Endothelial cell (in vitro differentiated cells): Measurements from ENCODE around the gene KCNQ1OT1. TPM values are rescaled to one million over a fixed set of nuclear protein-coding genes. Genes with fewer than 3 reads are reported as not detected.

ENCODE experiments used
- DNase-seq: peaks from one replicate; pipeline ENCODE4 v3.0.0; 2021; ENCODE audit warnings: low spot score
- H3K27ac Mint-ChIP-seq: one replicate; pipeline ENCODE4 v1.8.0; 2021; ENCODE audit warnings: mixed read lengths, inconsistent platforms; ENCODE audit not compliant: unreplicated experiment
- H3K27me3 Mint-ChIP-seq: one replicate; pipeline ENCODE4 v1.8.0; 2021; ENCODE audit warnings: mild to moderate bottlenecking, moderate library complexity, mixed read lengths, inconsistent platforms; ENCODE audit not compliant: unreplicated experiment
- H3K36me3 Mint-ChIP-seq: one replicate; pipeline ENCODE4 v1.8.0; 2021; ENCODE audit warnings: mild to moderate bottlenecking, low read depth, mixed read lengths, inconsistent platforms; ENCODE audit not compliant: unreplicated experiment
- H3K4me1 Mint-ChIP-seq: one replicate; pipeline ENCODE4 v1.8.0; 2021; ENCODE audit warnings: mild to moderate bottlenecking, mixed read lengths, inconsistent platforms; ENCODE audit not compliant: unreplicated experiment
- H3K4me3 Mint-ChIP-seq: one replicate; pipeline ENCODE4 v1.8.0; 2021; ENCODE audit warnings: mild to moderate bottlenecking, mixed read lengths, inconsistent platforms; ENCODE audit not compliant: unreplicated experiment
- H3K9me3 Mint-ChIP-seq: one replicate; pipeline ENCODE4 v1.8.0; 2021; ENCODE audit warnings: mixed read lengths, inconsistent platforms; ENCODE audit not compliant: unreplicated experiment
- total RNA-seq: library from RNA; stranded (reverse); fragmentation: NEBNext Ultra II Directional; extraction: Animal tissue kit (Norgen Biotek cat#: 25700); gene quantifications from one replicate; pipeline ENCODE4 v1.2.1, GENCODE V29; 2021; ENCODE audit not compliant: unreplicated experiment
- TF ChIP-seq, protein P1 (sequence below): fragments of 200-600 bp; sonication (generic); IDR thresholded peaks from one replicate; pipeline ENCODE4 v1.5.0; 2021; ENCODE audit warnings: antibody characterized with exemption; ENCODE audit not compliant: unreplicated experiment

The KCNQ1OT1 gene
- total RNA-seq, 1 donor from 2014 or later = 1.2 TPM

DNA sequence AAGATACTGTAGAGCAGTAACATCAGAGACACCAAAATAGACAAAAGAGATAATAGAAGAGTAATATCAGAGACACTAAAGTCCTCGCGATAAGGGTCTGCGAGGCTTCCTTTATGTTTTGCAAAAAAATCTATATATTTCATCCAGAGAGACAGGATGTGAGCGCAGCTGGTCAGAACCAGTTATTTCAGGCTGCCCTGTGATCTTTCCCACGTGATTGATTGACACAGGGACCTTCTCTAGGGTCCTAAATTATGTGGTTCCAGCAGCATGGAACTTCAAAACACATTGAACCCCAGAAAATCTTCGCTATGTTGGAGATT lies 136.9 kb downstream of the KCNQ1OT1 start:
- TF ChIP-seq, protein P1, sequence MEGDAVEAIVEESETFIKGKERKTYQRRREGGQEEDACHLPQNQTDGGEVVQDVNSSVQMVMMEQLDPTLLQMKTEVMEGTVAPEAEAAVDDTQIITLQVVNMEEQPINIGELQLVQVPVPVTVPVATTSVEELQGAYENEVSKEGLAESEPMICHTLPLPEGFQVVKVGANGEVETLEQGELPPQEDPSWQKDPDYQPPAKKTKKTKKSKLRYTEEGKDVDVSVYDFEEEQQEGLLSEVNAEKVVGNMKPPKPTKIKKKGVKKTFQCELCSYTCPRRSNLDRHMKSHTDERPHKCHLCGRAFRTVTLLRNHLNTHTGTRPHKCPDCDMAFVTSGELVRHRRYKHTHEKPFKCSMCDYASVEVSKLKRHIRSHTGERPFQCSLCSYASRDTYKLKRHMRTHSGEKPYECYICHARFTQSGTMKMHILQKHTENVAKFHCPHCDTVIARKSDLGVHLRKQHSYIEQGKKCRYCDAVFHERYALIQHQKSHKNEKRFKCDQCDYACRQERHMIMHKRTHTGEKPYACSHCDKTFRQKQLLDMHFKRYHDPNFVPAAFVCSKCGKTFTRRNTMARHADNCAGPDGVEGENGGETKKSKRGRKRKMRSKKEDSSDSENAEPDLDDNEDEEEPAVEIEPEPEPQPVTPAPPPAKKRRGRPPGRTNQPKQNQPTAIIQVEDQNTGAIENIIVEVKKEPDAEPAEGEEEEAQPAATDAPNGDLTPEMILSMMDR = no peak
- H3K9me3 Mint-ChIP-seq = no peaks in the 10 kb centered on the region
- no peaks in the 10 kb centered on the region for H3K4me1 Mint-ChIP-seq
- H3K27me3 Mint-ChIP-seq = no peaks in the 10 kb centered on the region
- no peak overlapping the region for H3K27ac Mint-ChIP-seq
- H3K36me3 Mint-ChIP-seq = no peaks in the 10 kb centered on the region
- H3K4me3 Mint-ChIP-seq = no peak overlapping the region
- DNase-seq = no peak

DNA sequence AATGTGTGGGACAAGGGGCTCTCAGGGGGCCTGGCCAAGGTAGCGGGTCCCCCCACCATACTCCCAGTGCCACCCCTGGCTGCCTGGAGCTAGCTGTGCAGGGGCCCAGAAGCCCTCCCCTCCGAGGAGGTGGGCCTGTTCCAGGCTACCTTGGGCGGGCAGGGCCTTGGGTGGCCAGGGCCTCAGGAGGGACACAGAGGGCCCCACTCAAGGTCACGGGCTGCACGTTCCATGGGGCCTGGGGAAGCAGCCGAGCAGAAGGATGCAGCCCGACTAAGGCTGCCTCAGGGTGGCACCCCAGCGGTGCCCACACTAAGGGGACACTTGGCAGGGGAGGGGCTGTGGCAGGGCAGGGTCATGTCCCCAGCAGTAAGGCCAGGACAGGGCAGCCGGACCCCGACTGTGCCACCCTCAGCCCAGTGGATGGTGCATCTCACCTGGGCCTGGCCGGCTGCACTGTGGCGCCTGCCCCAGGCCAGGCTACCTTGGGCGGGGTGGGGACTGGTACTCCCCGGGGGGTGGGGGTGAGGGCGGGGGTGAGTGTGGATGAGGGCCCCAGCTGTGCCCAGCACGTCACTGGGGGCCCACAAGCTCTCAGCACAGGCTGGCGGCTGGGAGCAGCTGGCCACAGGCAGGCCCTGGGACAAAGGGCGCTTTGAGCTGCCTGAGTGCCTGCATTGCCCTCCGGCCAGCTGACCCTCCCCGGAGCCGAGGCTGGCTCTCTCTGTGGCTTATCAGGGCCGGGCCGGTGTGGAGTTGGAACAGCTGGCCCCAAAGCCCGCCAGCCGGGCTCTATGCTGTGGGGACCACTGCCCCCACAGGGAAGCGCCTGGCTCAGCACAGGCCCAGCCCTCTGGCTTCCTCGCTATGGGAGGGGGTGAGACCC lies 137.9 kb downstream of the KCNQ1OT1 start:
- peaks cover 2% of the 10 kb centered on the region for H3K36me3 Mint-ChIP-seq
- no peaks in the 10 kb centered on the region for H3K4me1 Mint-ChIP-seq
- H3K4me3 Mint-ChIP-seq = no peak overlapping the region
- DNase-seq = no peak
- H3K27me3 Mint-ChIP-seq = peaks cover 2% of the 10 kb centered on the region
- TF ChIP-seq, protein P1 = no peak
- no peaks in the 10 kb centered on the region for H3K9me3 Mint-ChIP-seq
- no peak overlapping the region for H3K27ac Mint-ChIP-seq

GRCh38 chr11:2559527-2560311 lies 140.1 kb downstream of the KCNQ1OT1 start:
- Mint-ChIP-seq H3K4me1 (no peaks in the 10 kb centered on the region), H3K27ac (no peak overlapping the region), H3K27me3 (peaks cover 2% of the 10 kb centered on the region), H3K36me3 (peaks cover 6% of the 10 kb centered on the region), H3K9me3 (no peaks in the 10 kb centered on the region), H3K4me3 (no peak overlapping the region)
- TF ChIP-seq, protein P1 = no peak
- no peak for DNase-seq

DNA sequence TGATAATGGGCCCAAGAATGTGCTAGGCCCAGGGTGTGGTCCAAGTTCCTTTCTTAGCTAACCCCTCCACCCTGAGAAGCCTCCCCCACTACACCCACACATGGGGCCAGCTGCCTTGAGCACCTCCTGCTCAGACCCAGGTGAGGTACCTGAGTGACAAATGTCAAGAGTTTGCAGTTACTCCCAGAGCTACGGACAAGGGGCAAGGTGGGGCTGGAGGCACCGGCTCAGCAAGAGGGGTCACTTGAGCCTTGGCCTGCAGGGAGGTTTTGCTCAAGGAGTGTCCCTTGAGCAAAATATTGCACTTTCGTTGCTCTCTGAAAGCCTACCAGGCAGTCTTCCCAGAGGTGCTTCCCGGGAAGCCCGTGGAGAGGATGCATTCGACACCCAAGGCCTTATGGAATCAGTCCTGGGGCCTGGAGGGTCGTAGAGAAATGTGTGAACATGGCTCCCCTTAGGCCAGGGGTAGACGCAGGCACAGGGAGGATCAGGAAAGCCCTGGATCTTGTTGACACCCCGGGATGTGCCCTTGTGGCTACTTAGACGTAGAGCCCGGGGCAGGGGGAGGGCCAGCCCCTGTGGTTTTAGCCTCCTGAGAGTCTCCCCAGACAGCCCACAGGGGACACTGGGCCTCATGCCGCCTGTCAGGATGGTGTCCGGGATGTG lies 140.8 kb downstream of the KCNQ1OT1 start:
- no peak overlapping the region for H3K27ac Mint-ChIP-seq
- DNase-seq = no peak

More for the DNA sequence above, 140.8 kb downstream of the KCNQ1OT1 start:
- H3K4me3 Mint-ChIP-seq = no peak overlapping the region
- TF ChIP-seq, protein P1 = no peak
- H3K36me3 Mint-ChIP-seq = peaks cover 6% of the 10 kb centered on the region
- no peaks in the 10 kb centered on the region for H3K4me1 Mint-ChIP-seq
- H3K27me3 Mint-ChIP-seq = peaks cover 2% of the 10 kb centered on the region
- no peaks in the 10 kb centered on the region for H3K9me3 Mint-ChIP-seq
